Endometrium (tissue), 2 donors: ENCODE measurements around the gene HIVEP1.
"Not testable (repeated sequence)": the region's sequence is repeated elsewhere in the genome, so short reads cannot be mapped to it uniquely, and the experiment has no call there.

Experiments used
- FAIRE-seq: peaks from 2 replicates; lab custom pipeline; 2012; peaks lifted over from hg19 to GRCh38; lab: Jason Lieb, UNC
- donor health status: control.
- donor health status: control.

Gene HIVEP1

DNA sequence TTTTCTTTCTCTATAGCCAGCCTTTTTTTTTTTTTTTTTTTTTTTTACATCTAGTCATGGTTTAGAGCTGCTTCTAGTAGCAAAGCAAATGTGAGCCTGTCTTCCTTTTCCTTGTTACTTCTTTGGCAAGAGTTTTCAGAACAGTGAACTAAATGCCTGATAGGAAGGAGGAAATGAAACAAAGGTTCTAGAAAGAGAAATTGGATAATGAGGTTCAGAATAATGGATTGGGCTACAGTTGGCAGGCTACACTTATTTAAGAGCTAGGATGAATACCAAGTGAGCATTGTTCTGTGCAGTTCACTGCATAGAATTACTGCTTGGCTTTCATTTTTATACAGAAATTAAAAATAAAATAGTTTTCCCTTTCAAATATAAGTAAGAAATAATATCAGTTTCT, 78.6 kb downstream of the HIVEP1 start:
- FAIRE-seq: peak; percentile 18

DNA sequence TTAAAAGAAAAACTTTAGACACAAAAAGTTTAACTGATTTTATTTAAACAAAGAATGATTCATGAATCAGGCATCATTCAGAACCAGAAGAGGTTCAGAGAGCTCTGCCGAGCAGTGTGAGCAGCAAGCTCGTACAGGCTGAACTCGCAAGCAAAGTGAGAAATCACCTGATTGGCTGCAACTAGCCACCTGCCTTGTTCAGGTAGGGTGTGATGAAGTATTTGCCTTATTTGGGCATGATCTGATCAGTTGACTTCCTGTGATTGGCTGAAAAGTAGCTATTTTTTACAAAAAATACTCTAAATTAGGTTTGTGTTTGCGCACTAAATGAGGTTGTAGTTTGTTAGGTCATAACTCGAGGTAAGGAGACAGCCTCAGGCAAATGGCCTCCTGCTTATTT, 80.7 kb downstream of the HIVEP1 start:
- no peak for FAIRE-seq

DNA sequence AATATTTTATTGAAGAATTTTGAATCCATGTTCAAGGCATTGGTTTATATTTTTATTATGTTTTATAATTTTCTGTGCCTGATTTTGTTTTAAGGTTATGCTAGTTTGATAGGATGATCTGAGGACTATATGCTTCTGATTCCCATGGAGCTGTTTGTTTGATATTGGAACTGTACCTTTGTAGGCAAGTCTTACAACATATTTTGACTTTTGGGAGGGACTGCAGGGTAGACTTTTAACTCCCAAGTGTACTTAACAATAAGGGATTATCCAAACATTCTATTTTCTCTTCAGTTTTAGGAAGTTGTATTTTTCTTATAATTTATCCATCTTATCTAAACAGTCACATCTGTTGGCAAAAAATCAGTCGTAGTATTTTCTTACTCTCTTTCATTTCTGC, 82.6 kb downstream of the HIVEP1 start:
- FAIRE-seq: peak; percentile 67

DNA sequence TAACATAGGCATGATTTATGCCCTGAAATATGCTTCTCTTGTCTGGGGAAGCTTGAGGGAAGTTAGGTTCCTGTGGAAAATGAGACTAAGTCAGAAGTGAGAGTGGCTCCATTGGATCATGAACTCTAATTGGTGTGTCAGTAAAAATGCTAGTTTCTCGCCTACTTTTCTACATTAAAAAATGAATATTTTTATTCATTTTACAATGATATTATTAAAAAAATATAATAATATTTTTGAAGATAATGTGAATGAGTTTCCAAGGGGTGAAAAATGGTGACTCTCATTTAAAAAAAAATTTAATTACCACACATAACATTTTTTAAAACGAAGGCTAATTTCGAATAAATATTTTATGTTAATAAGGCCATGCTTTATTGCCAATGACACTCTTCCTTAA, 84.2 kb downstream of the HIVEP1 start:
- peak; percentile 33 for FAIRE-seq

DNA sequence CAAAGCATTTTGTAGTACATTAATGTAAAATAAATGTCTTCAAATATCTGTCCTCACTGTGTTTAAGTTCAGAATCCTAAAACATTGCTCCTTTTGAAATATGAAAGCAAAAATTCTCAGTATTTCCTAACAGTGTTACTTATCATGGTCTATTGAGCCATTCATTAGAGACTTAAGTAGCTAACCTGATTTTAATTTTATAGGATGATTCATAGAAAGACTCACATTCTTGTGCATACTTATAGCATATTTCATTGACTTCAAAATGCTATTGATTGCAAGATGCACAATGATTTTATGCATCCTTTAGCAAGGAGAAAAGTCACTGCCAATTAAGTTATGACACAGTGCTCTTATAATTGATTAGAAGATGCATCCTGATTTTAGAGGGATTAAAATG, 85.7 kb downstream of the HIVEP1 start:
- FAIRE-seq: no peak

DNA sequence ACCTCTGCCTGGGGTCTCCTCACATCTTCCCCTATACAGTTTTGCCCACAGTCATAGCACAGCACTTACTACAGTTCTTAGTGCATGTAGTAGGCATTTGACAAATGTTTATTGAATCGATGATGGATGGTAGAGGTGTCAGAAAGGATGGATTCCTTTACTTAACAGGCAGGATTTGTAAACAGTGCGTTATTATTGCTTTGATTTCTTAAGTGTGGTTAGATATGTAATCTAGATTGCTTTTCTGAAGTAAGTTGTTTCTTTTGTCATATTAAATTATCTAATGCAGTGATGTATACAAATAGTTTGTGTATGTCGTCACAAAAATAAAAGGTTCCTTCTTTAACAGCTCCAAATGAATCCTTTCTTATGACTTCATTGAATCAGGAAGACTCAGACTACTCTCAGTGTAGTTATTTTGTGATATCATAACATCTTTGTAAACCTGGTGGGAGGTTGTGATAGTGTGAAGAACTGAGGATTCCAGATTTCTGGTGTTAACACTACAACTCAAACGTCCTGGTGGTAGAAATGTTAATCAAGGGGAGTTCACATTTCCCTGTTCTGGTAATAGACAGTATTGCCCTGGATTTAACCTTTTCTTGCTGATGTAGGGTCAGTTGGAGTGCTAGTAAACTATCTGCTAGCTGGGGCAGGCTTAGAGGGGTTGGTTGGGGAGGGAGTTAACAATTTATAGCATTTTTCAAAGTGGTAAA, 87.7 kb downstream of the HIVEP1 start:
- FAIRE-seq: no peak

DNA sequence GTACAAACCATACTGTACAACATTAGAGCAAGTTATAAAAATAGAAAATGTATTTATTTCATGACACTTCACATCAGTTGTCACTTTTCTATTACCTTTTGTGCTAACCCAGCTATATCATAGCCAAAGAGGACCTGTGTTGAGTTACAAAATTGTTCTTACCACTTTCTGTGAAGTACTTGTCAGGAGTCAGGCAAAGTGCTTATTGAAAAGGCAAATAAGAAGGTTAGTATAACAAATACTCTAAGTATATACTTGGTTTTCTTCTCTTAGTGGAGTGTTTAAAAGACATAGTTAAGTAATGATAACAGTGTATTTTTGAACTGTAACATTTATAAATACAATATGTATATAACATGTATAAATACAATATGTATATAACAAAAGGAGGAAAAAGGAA, 88.9 kb downstream of the HIVEP1 start:
- FAIRE-seq: no peak

DNA sequence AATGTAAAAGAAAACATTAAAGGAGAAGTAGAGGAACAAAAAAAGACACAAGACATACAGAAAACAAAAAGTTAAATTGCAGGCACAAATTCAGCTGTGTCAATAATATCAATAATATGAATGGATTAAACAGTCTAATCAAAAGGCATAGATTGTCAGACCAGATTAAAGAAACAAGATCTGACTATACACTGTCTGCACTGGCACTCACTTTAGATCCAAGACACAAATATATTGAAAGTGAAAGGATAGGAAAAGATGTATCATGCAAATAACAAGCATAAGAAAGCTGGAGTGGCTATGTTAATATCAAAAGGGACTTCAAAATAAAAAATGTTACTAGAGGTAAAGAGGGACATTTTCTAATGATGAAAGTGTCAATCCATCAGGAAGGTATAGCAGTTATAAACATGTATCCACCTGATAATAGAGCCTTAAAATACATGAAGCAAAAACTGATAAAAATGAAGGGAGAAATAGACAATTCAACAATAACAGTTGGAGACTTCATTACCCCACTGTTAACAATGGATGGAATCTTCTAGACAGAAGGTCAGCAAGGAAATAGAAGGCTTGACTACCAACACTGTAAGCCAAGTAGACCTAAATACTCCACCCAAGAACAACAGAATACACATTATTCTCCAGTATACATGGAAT, 89.7 kb downstream of the HIVEP1 start:
- FAIRE-seq: no peak

DNA sequence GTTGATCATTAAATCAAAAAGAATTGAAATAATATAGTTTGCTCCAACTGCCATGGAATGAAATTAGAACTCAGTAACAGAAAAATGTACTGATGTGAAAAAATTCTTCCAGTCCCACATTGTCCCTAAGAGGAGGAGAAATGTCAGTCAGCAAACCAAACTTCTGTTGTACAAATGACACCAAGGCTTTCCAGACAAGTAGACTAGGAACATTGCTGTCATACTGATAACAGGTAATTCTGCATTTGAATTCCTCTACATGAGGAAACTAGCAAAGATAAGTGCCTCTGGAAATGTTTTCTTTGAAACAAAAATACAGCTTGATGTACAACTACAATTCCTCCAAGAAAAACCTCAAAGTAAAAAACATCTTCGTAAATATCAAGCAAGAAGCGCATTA, 90.2 kb downstream of the HIVEP1 start:
- no peak for FAIRE-seq

DNA sequence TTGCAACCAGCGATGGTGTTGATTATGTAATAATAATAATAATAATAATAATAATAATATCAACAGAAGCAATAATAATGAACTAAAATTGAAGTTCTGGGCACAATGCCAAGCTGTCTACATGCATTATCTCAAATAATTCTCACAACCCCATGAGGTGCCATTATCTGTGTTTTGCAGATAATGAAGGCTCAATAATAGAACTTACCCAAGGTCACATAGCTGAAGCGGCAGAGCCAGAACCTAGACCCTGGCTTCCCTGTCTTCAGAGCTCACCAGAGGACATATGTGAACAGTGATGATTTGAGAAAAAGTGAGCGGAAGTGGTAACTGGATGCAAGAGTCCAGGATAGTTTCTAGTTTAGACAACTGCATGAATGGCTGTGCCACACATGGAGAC, 91.0 kb downstream of the HIVEP1 start:
- no peak for FAIRE-seq

DNA sequence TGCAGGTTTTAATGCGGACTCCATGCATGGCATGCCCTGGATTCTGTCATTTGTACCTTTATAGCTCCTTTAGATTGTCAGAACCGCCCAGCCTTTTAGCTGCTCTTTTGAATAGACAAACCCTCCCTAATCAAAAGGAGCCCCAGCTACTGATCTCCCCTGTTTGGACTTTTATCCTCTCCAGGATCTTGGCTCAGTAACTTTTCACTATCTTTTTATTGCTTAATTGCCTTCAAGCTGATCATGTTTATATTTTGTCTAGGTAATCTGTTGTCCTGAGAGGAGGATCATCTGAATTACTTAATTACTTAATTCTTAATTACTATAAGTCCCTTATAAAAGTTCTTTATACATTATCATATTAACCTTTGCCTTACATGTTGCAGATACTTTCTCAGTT, 93.2 kb downstream of the HIVEP1 start:
- FAIRE-seq: no peak

DNA sequence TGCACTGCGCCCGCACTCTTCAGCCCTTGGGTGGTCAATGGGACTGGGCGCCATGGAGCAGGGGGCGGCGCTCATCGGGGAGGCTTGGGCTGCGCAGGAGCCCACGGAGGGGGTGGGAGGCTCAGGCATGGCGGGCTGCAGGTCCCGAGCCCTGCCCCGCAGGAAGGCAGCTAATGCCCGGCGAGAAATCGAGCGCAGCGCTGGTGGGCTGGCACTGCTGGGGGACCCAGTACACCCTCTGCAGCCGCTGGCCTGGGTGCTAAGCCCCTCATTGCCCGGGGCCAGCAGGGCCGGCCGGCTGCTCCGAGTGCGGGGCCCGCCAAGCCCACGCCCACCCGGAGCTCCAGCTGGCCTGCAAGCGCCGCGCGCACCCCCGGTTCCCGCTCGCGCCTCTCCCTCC, 96.3 kb downstream of the HIVEP1 start:
- FAIRE-seq: not testable (repeated sequence)

DNA sequence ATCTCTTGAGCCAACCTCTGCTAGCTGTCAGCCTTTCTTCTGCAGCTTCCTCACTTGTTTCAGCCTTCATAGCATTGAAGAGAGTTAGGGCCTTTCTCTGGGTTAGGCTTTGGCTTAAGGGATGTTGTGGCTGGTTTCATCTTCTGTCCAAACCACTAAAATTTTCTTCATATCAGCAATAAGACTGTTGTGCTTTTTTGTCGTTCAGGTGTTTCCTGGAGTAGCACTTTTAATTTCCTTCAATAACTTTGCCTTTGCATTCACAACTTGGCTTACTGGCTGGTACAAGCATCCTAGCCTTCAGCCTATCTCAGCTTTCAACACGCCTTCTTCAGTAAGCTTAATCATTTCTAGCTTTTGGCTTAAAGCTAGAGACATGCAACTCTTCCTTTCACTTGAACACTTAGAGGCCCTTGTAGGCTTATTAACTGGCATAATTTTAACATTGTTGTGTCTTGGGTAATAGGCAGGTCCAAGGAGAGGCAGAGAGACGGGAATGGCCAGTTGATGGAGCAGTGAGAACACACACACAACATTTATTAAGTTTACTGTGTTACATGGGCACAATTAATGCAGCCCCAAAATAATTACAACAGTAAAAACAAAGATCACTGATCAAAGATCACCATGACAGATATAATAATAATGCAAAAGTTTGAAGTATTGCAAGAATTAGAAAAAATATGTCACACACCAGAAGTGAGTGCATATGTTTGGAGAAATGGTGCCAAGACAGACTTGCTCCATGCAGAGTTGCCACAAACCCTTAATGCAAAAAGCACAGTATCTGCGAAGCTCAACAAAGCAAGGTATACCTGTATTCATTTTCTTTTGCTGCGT, 98.6 kb downstream of the HIVEP1 start:
- no peak for FAIRE-seq

DNA sequence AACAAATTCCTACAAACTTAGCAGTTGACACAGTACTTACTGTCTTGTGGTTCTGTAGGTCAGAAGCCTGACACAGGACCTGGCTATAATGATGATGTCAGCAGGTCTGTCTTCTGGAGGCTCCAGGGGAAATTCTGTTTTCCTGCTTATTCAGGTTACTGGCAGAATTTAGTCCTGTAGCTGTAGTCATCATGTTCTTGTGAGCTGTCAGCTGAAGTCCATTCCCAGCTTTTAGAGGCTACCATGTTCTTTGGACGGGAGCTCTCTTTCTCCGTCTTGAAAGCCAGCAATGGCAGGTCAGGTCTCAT, 99.2 kb downstream of the HIVEP1 start:
- no peak for FAIRE-seq

DNA sequence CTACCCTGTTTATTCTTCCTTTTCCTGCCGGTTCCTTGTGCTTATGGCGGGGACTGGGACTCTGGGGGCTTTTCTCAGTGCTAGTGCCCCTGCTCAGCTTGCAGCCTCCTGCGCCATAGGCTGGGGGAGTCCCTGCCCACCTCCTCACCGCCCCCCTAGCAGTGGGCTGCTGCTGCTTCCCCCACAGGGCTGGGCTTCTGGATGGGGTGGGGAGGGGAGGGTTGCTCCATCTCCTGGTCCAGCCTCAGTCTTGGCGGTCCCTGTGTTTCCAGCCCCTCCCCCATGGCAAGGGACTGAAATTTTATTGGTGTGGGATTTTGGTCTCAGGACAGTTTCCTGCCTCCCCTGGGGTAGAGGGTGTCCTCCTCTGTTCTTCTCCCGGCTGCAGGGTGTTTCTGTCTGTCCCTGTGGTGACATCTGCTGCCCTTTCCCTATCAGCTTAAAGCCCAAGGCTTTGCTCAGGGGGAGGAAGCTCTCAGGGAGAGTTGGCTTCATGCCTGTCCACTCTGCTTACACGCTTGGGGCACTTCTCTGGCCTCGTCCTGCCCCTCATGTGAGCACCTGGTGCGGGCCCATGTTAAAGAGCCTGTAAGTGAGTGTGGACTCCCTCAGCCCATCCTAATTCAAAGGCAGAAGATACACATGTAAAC, 100.6 kb downstream of the HIVEP1 start:
- no peak for FAIRE-seq

DNA sequence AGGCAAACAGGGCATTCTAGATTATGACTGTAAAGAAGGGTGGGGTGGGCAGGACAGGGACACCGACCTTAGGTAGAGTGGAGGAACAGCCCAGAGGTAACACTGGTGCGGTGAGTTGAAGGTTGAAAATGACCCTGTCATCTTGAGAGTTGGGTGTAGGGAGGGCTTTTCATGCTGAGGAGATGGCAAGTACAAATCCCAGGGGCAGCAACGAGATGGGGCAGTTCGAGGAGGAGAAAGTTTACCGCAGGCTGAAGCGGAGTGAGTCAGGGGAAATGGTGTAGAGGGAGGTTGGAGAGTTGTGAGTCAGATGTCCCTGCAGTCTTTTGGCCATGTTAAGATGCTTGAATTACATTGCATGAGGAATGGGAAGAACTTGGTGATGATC, 101.1 kb downstream of the HIVEP1 start:
- FAIRE-seq: no peak

DNA sequence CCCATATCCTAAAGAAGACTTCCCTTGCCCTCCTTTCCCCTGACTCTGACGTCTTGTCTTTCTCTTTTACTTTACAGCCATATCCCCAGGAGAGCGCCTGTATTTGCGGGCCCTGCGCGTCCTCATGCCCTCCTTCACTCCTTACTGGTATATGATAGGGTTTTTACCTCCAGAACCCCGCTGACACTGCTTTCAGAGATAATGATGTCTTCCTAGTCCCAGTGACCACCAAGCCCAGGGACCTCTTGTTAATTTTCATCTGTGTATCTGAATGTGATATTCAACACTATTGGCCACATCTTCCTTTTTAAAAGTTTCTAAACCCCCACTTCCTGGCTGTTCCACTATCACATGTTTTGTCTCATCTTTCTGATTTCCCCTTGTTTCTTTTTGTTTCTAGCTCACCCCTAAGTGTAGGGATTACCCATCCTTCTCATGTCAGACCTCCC, 102.0 kb downstream of the HIVEP1 start:
- FAIRE-seq: no peak

DNA sequence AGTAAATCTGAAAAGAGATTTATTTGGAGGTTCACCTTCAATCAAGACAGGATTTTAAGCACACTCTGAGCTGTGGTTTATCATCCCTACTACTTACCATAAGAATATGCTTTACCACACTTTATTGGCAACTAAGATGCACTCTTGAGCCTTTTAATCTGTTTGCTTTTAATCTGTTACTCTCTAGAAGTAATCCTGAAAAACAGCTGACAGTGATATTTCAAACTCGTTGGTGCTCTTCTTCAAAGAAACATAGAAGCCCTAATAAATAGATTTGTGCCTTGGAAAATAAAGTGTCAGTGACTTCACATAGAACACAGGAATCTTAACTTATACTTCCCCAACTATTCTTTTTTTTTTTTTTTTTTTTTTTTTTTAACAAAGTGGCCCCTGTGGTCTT, 102.9 kb downstream of the HIVEP1 start:
- FAIRE-seq: no peak

DNA sequence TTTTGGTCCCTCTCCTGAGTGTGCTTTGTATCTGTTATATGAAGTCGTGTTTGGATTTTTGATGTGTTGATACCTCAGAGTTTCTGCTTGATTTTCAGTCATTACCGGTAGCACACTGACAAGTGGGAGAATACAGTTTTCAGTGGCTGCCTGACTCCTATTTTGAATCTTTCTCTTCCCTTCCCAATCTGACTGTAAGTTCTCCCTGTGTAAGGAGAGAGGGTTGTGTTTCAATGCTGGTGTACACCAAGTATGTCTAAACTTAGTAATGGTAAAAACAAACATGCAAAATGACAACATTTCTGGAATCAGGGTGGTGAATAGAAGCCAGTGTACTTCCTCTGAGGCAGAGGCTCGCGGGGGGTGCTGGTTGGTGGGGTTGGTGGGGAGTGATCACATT, 103.4 kb downstream of the HIVEP1 start:
- no peak for FAIRE-seq

DNA sequence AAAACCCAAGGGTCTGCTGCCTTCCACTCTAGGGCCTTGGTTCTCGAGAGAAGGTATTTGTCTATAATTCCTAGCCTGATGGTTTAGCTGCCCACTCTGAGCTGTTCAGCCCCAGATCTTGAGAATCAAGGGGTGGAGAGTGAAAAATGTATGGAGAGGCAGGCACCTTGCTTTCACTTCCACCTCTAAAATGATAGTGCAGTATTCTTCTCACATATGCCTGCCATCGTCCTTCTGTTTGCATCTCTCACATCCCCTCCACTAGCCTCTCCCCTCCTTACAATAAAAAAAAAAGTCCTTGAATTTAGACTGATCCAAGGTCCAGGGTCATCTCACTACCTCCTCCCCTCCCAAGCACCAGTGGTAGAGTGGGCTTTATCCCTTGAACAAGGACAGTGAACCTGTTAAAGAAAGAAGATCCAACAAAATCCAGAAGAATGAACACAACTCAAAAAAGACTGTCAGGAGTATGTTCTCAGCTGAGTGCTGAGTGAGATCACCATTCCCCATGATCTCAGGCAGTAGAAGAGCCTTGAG, 104.2 kb downstream of the HIVEP1 start:
- no peak for FAIRE-seq

DNA sequence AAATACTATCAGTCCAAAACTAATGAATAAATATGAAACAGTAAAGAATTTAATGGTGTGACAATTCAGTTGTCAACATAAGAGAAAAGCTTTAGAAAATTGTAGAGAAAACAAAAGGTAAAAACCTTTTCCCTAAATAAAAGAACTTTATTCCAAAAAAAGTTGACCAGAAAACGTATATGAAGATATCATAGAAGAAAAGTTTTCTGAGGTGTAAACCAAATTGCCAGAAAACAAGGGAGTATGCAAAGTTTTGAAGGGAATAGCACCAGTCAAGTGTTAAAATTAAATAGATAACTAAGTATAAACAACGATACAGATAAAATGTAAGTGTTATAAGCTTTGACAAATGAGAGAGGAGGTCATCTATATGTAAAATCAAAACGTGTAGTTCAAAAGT, 104.9 kb downstream of the HIVEP1 start:
- FAIRE-seq: no peak

DNA sequence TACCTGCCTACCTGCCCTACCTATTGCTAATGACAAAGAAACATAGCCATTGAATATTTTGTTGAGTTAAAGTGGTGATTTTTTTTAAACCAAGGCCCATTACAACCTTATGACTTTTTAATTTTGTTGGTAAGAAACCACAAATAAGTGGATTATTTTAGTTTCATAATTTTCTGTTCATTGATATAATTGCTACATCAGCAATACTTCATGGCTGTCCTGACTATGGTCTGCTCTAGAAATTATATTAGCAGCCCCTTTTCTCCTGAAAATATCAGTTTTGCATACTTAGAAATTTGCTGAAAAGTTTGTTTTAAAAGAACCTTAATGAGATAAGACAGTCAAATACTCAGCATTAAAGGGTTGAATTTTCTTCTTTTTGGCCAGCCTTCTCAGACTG, 106.5 kb downstream of the HIVEP1 start:
- no peak for FAIRE-seq
